SK-N-SH treated with all-trans-retinoic acid at 6 μM for 48 hours (cell line): ENCODE measurements around the gene AKR1A1.

ENCODE experiments used
- ARNTL ChIP-seq: fragments of 450-650 bp; formaldehyde crosslinking; IDR thresholded peaks from 2 replicates; pipeline ENCODE4 v1.5.0; 2020; ENCODE audit warnings: low read depth, mild to moderate bottlenecking, moderate library complexity, borderline replicate concordance
- CSDC2 ChIP-seq: fragments of 250-450 bp; sonication (Bioruptor Pico); IDR thresholded peaks from 2 replicates; pipeline ENCODE4 v1.5.0; 2020; ENCODE audit warnings: mild to moderate bottlenecking, moderate library complexity
- ESRRG ChIP-seq: fragments of 250-450 bp; sonication (Bioruptor Pico); IDR thresholded peaks from 2 replicates; pipeline ENCODE4 v1.6.1; 2021; ENCODE audit warnings: mild to moderate bottlenecking
- GLIS3 ChIP-seq: fragments of 250-450 bp; sonication (Bioruptor Pico); IDR thresholded peaks from 2 replicates; pipeline ENCODE4 v1.5.0; 2020; ENCODE audit warnings: mild to moderate bottlenecking, moderate library complexity
- OSR1 ChIP-seq: fragments of 250-450 bp; sonication (Bioruptor Pico); IDR thresholded peaks from 2 replicates; pipeline ENCODE4 v1.8.0; 2022; ENCODE audit warnings: moderate library complexity, mild to moderate bottlenecking, inconsistent platforms
- PATZ1 ChIP-seq: fragments of 250-450 bp; sonication (Bioruptor Pico); IDR thresholded peaks from 2 replicates; pipeline ENCODE4 v1.8.0; 2020; ENCODE audit warnings: mild to moderate bottlenecking, moderate library complexity, borderline replicate concordance
- POU6F1 ChIP-seq: fragments of 250-450 bp; sonication (Bioruptor Pico); IDR thresholded peaks from 2 replicates; pipeline ENCODE4 v1.8.0; 2021; ENCODE audit warnings: low read depth, mild to moderate bottlenecking, moderate library complexity, borderline replicate concordance
- RARB ChIP-seq: fragments of 250-450 bp; sonication (Bioruptor Pico); IDR thresholded peaks from 2 replicates; pipeline ENCODE4 v1.8.0; 2021; ENCODE audit warnings: mild to moderate bottlenecking, moderate library complexity
- TSHZ2 ChIP-seq: fragments of 250-450 bp; sonication (Bioruptor Pico); IDR thresholded peaks from 2 replicates; pipeline ENCODE4 v1.5.0; 2020; ENCODE audit warnings: mild to moderate bottlenecking, moderate library complexity
- ZFP30 ChIP-seq: fragments of 450-650 bp; formaldehyde crosslinking; IDR thresholded peaks from 2 replicates; pipeline ENCODE4 v1.5.0; 2022; ENCODE audit warnings: mild to moderate bottlenecking, moderate library complexity
- ZNF70 ChIP-seq: fragments of 450-650 bp; formaldehyde crosslinking; IDR thresholded peaks from 2 replicates; pipeline ENCODE4 v1.5.0; 2020; ENCODE audit warnings: mild to moderate bottlenecking, moderate library complexity
- ZNF8 ChIP-seq: fragments of 450-650 bp; formaldehyde crosslinking; IDR thresholded peaks from 2 replicates; pipeline ENCODE4 v1.5.0; 2020; ENCODE audit warnings: mild to moderate bottlenecking, moderate library complexity

- TF ChIP-seq PATZ1 (no peak), ARNTL (no peak), POU6F1 (CRISPR knock-in tag) (no peak), RARB (CRISPR knock-in tag) (no peak), ZFP30 (CRISPR knock-in tag) (no peak), ZNF70 (CRISPR knock-in tag) (no peak), ZNF8 (no peak), CSDC2 (CRISPR knock-in tag) (no peak), ESRRG (no peak), OSR1 (CRISPR knock-in tag) (no peak), TSHZ2 (no peak), GLIS3 (CRISPR knock-in tag) (no peak)
Measured at GRCh38 chr1:45518910-45519309, 31.7 kb upstream of the AKR1A1 start.
